Measurements from ENCODE around the gene INPP4B. TPM values are rescaled to one million over a fixed set of nuclear protein-coding genes. Genes with fewer than 3 reads are reported as not detected.

Gene INPP4B
- total and polyA plus RNA-seq, 2 of the 4 experiments (the other 2 are of a cell fraction): 1.8 to 14.0 TPM

DNA sequence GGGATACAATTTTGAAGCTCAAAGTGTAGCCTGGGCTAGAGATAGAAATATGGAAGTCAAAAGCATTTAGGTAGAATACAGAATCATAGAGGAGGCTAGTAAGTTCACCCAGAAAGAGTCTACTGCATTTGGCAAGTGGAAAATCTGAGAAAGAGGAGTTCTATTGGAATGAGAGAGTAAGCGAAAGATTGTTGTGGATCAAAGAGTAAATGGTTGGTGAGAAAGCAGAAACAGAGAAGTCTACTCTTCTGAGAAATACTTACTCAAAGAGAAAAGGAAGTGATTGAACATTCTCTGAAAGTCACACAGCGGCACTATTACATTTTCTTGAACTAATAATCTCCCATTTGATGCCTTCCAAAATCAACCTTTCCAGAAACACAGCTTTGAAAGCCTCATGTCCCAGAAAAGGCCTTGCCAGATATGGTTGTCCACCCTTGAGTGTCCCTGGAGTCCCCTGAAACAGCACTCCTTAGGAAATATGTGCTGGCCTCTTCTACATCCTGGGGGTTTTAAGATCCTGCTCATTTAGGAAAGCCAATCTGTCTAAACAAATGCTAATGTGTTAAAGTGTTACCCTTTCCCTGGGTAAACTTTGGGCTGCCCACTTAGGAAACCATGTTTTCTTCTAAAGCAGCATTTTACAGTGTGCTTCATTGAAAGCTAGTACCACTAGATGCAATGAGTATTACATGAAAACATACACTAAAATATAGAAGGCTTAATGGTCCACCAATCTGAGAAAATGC lies 132.6 kb downstream of the INPP4B start:
- CTCF ChIA-PET: interaction anchor here (0.6 kb wide), 1 partner anchor 1776 kb away, joined by 3 read pairs; no protein-coding TSS in a partner anchor
- ATAC-seq (ENCODE audit: low read depth): no peak
- Histone ChIP-seq H2BK15ac (ENCODE audit: low read depth, low read length) (no peak overlapping the region), H4K20me1 (ENCODE audit: insufficient read depth, low read length) (no peaks in the 10 kb centered on the region), H3K36me3 (ENCODE audit: control insufficient read depth, insufficient read depth, low read length) (no peaks in the 10 kb centered on the region), H3K23ac (ENCODE audit: low read depth, low read length) (no peak overlapping the region), H3K18ac (ENCODE audit: low read depth, low read length) (no peak overlapping the region), H3K9me3 (ENCODE audit: control insufficient read depth, insufficient read depth, low read length) (no peaks in the 10 kb centered on the region), H2AK5ac (ENCODE audit: low read depth, low read length) (no peak overlapping the region), H3K4me3 (ENCODE audit: insufficient read depth, low read depth, low read length) (no peak overlapping the region), H4K91ac (ENCODE audit: insufficient read depth, low read depth, low read length) (no peak overlapping the region), H3K9me1 (ENCODE audit: insufficient read depth, low read length) (no peaks in the 10 kb centered on the region), H3K79me1 (ENCODE audit: low read depth in 1 of 2, low read length in 2 of 2) (no peaks in the 10 kb centered on the region), H3K4ac (ENCODE audit: low read depth, low read length) (no peak overlapping the region), H3K4me2 (ENCODE audit: low read depth, low read length) (no peak overlapping the region), H2BK5ac (ENCODE audit: low read depth, low read length, poor library complexity, severe bottlenecking) (no peak overlapping the region), H3K9ac (ENCODE audit: low read depth, low read length) (no peak overlapping the region), H3K4me1 (ENCODE audit: control insufficient read depth, insufficient read depth, low read length) (no peaks in the 10 kb centered on the region), H3K14ac (replicated peaks; ENCODE audit: low read depth, low read length) (no peak overlapping the region), H2AFZ (replicated peaks; ENCODE audit: low read length, poor library complexity) (no peak overlapping the region), H4K5ac (ENCODE audit: low read depth, low read length) (no peak overlapping the region), H2AK9ac (replicated peaks; ENCODE audit: low read depth, low read length, poor library complexity) (no peak overlapping the region), H3K56ac (ENCODE audit: extremely low read depth, insufficient read depth, low read length) (no peak overlapping the region), H4K8ac (ENCODE audit: low read depth in 2 of 2, low read length in 2 of 2) (no peak overlapping the region), H2BK120ac (ENCODE audit: low read depth, low read length) (no peak overlapping the region), H3K27me3 (ENCODE audit: control insufficient read depth, insufficient read depth, low read length) (no peaks in the 10 kb centered on the region), H3K27ac (ENCODE audit: insufficient read depth, low read length) (no peak overlapping the region), H2BK20ac (ENCODE audit: low read depth, low read length) (no peak overlapping the region)
- POLR2A ChIA-PET (ENCODE audit: unreplicated experiment): no interaction called here
- DNase-seq: no peak
- no TSS peak for BruUV-seq (replicated peaks)
- 100% methylated on average over 1 of the region's 2 CpGs; no CpG with 5 or more reads in 1 of the 2 experiments for WGBS, 2 experiments (ENCODE audit: extremely low coverage in 2 of 2, insufficient read length in 1 of 2)
- intact Hi-C loops (cut with micrococcal nuclease): no loop called here
- dilution Hi-C loops (cut with HindIII; ENCODE audit: low sequenced_read_pairs, unreplicated experiment): no loop called here
- no peak for TF ChIP-seq RCOR1 (IDR thresholded peaks at IDR 0.05; ENCODE audit: insufficient replicate concordance, low read length)
- TF ChIP-seq MAZ (IDR thresholded peaks at IDR 0.05; ENCODE audit: borderline replicate concordance, low read depth, low read length): no peak
- no peak for TF ChIP-seq MXI1 (IDR thresholded peaks at IDR 0.05; ENCODE audit: borderline replicate concordance, low read depth, low read length)
- TF ChIP-seq BHLHE40 (IDR thresholded peaks at IDR 0.05; ENCODE audit: low read depth, low read length): no peak
- no peak for TF ChIP-seq RFX5 (IDR thresholded peaks at IDR 0.05; ENCODE audit: low read depth, low read length)
- TF ChIP-seq, protein P1, sequence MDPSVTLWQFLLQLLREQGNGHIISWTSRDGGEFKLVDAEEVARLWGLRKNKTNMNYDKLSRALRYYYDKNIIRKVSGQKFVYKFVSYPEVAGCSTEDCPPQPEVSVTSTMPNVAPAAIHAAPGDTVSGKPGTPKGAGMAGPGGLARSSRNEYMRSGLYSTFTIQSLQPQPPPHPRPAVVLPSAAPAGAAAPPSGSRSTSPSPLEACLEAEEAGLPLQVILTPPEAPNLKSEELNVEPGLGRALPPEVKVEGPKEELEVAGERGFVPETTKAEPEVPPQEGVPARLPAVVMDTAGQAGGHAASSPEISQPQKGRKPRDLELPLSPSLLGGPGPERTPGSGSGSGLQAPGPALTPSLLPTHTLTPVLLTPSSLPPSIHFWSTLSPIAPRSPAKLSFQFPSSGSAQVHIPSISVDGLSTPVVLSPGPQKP (IDR thresholded peaks at IDR 0.05; ENCODE audit: borderline replicate concordance, low read depth, low read length): no peak
- TF ChIP-seq, protein P2, sequence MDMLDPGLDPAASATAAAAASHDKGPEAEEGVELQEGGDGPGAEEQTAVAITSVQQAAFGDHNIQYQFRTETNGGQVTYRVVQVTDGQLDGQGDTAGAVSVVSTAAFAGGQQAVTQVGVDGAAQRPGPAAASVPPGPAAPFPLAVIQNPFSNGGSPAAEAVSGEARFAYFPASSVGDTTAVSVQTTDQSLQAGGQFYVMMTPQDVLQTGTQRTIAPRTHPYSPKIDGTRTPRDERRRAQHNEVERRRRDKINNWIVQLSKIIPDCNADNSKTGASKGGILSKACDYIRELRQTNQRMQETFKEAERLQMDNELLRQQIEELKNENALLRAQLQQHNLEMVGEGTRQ (IDR thresholded peaks at IDR 0.05; ENCODE audit: low read depth, low read length): no peak
- no peak for TF ChIP-seq CEBPB (IDR thresholded peaks at IDR 0.05; ENCODE audit: low read depth, low read length)
- TF ChIP-seq CHD1 (IDR thresholded peaks at IDR 0.05; ENCODE audit: low read depth, low read length): no peak
- in situ Hi-C loops (cut with MboI; ENCODE audit: low sequenced_read_pairs): loop anchor here (10.0 to 25.0 kb wide), 3 partner anchors 359 to 1551 kb away; no protein-coding TSS in a partner anchor
